GM23248 (cell line): ENCODE results near the gene RABGAP1L. TPM values are rescaled to one million over a fixed set of nuclear protein-coding genes. Genes with fewer than 3 reads are reported as not detected.

Experiments
- DNase-seq: peaks from one replicate; pipeline ENCODE4 v3.0.0-alpha.2; 2015
- H2AFZ ChIP-seq: fragments of 200-600 bp; sonication (generic); 2 replicates; pipeline ENCODE4 v1.6.1; 2016; ENCODE audit warnings: antibody characterized with exemption
- H3F3A ChIP-seq: fragments of 200-600 bp; sonication (generic); 2 replicates; pipeline ENCODE4 v1.6.1; 2016; ENCODE audit warnings: mild to moderate bottlenecking, antibody characterized with exemption, mixed run types; ENCODE audit not compliant: insufficient read depth
- H3K27ac ChIP-seq: fragments of 200-600 bp; sonication (generic); 2 replicates; pipeline ENCODE4 v1.5.1; 2016; ENCODE audit warnings: mild to moderate bottlenecking
- H3K27me3 ChIP-seq: fragments of 200-600 bp; sonication (generic); replicated peaks from 2 replicates; pipeline ENCODE4 v1.6.1; 2016; ENCODE audit warnings: mild to moderate bottlenecking; ENCODE audit not compliant: insufficient read depth
- H3K36me3 ChIP-seq: fragments of 200-600 bp; sonication (generic); 2 replicates; pipeline ENCODE4 v1.6.1; 2016; ENCODE audit warnings: low read depth, mild to moderate bottlenecking
- H3K4me1 ChIP-seq: fragments of 200-600 bp; sonication (generic); 2 replicates; pipeline ENCODE4 v1.6.1; 2016; ENCODE audit warnings: mild to moderate bottlenecking; ENCODE audit not compliant: insufficient read depth
- H3K4me2 ChIP-seq: fragments of 200-600 bp; sonication (generic); one replicate; pipeline ENCODE4 v1.6.1; 2016; ENCODE audit warnings: mild to moderate bottlenecking; ENCODE audit not compliant: unreplicated experiment
- H3K4me3 ChIP-seq: fragments of 200-600 bp; sonication (generic); 2 replicates; pipeline ENCODE4 v1.5.1; 2016; ENCODE audit warnings: mild to moderate bottlenecking
- H3K79me2 ChIP-seq: fragments of 200-600 bp; sonication (generic); 2 replicates; pipeline ENCODE4 v1.6.1; 2016; ENCODE audit warnings: mild to moderate bottlenecking; ENCODE audit not compliant: insufficient read depth
- H3K9ac ChIP-seq: fragments of 200-600 bp; sonication (generic); 2 replicates; pipeline ENCODE4 v1.6.1; 2016; ENCODE audit warnings: mild to moderate bottlenecking
- H3K9me2 ChIP-seq: fragments of 200-600 bp; sonication (generic); 2 replicates; pipeline ENCODE4 v1.6.1; 2016; ENCODE audit warnings: mixed run types, mild to moderate bottlenecking, moderate library complexity; ENCODE audit not compliant: insufficient read depth
- H3K9me3 ChIP-seq: fragments of 200-600 bp; sonication (generic); one replicate; pipeline ENCODE4 v1.6.1; 2017; ENCODE audit warnings: low read depth
- H4K20me1 ChIP-seq: fragments of 200-600 bp; sonication (generic); 2 replicates; pipeline ENCODE4 v1.6.0; 2016; ENCODE audit not compliant: insufficient read depth
- EZH2 ChIP-seq: fragments of 200-600 bp; sonication (generic); IDR thresholded peaks from 2 replicates; pipeline ENCODE4 v1.6.1; 2018; ENCODE audit warnings: antibody characterized with exemption, mild to moderate bottlenecking; ENCODE audit not compliant: insufficient read depth, poor library complexity, severe bottlenecking
- EZH2phosphoT487 ChIP-seq: fragments of 200-600 bp; sonication (generic); IDR thresholded peaks from 2 replicates; pipeline ENCODE4 v1.6.1; 2018; ENCODE audit warnings: antibody characterized with exemption, moderate library complexity, mild to moderate bottlenecking, low read depth; ENCODE audit not compliant: insufficient read depth
- WGBS, 2 experiments: methylation state at CpG; one replicate each; pipeline ENCODE4 v1.1.6; 2015 to 2017; ENCODE audit warnings: low lambda C conversion rate in 2 of 2, low coverage in 1 of 2; ENCODE audit errors: missing lambda C conversion rate in 2 of 2; 5-methylcytosine and 5-hydroxymethylcytosine counted together
- in situ Hi-C: fragments of 300-500 bp; cut with MboI; formaldehyde crosslinking; loops from 2 replicates; pipeline ENCODE4 v1.15.0; 2020
- polyA plus RNA-seq: library from polyadenylated mRNA; unstranded; fragments of >200 nt; fragmentation: Nextera tagmentation; extraction: Ambion mirVana; gene quantifications from 2 replicates; pipeline ENCODE4 v1.2.1, GENCODE V29; 2016
- total RNA-seq: library from RNA; depleted of rRNA; stranded (reverse); fragments of >200 nt; shearing (Covaris generic); gene quantifications from 2 replicates; pipeline ENCODE4 v1.2.3, GENCODE V29; 2014

The RABGAP1L gene
- total and polyA plus RNA-seq, 2 experiments from 2014 or later: 13.7 to 21.6 TPM

DNA sequence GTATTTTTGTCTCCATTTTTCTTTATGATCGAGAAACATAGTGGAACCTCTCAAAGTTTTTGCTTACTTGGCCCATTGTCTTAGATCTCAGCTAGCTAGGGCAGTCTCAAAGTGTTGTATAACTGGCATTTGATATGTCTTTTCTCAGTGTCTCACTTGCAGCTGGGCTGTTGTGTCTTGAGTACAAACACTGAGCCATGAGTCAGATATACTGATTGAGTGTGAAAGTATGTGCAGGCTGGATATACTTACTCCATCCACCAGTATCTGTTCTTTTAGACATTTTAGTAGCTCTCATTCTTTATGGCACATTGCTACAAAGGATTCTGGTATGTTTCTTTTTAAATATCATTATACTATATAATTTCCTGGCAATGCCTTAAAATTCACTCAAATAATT is 274.1 kb downstream of the RABGAP1L start:
- peaks cover 7% of the 10 kb centered on the region; the same call in 1 of the 2 replicates for H3K4me1 ChIP-seq
- H3K36me3 ChIP-seq: no peaks in the 10 kb centered on the region
- H3K9me3 ChIP-seq: no peaks in the 10 kb centered on the region
- in situ Hi-C loops: no loop called here
- H3K27me3 ChIP-seq: no peaks in the 10 kb centered on the region
- no peaks in the 10 kb centered on the region for H3F3A ChIP-seq
- no peak overlapping the region for H2AFZ ChIP-seq
- no peak for TF ChIP-seq EZH2
- no peak for TF ChIP-seq EZH2phosphoT487
- no peaks in the 10 kb centered on the region for H3K79me2 ChIP-seq
- H3K4me2 ChIP-seq: no peak overlapping the region
- no peak overlapping the region for H3K9ac ChIP-seq
- no peak overlapping the region for H3K4me3 ChIP-seq
- peak; percentile 70 for DNase-seq
- 92 to 100% methylated on average over 1 of the region's 1 CpG for WGBS, 2 experiments
- H4K20me1 ChIP-seq: no peaks in the 10 kb centered on the region
- no peak overlapping the region for H3K27ac ChIP-seq
- no peaks in the 10 kb centered on the region for H3K9me2 ChIP-seq

- Histone ChIP-seq H3F3A (no peaks in the 10 kb centered on the region), H3K9me2 (no peaks in the 10 kb centered on the region), H3K27me3 (no peaks in the 10 kb centered on the region), H2AFZ (no peak overlapping the region), H3K9me3 (no peaks in the 10 kb centered on the region), H3K4me3 (no peak overlapping the region), H3K4me1 (no peaks in the 10 kb centered on the region), H3K36me3 (no peaks in the 10 kb centered on the region), H4K20me1 (no peaks in the 10 kb centered on the region), H3K4me2 (no peak overlapping the region), H3K27ac (no peak overlapping the region), H3K79me2 (no peaks in the 10 kb centered on the region), H3K9ac (no peak overlapping the region)
- DNase-seq: no peak
- TF ChIP-seq EZH2phosphoT487: no peak
- TF ChIP-seq EZH2: no peak
- in situ Hi-C loops: no loop called here
Observed at GRCh38 chr1:174445351-174445750, 286.0 kb downstream of the RABGAP1L start.

DNA sequence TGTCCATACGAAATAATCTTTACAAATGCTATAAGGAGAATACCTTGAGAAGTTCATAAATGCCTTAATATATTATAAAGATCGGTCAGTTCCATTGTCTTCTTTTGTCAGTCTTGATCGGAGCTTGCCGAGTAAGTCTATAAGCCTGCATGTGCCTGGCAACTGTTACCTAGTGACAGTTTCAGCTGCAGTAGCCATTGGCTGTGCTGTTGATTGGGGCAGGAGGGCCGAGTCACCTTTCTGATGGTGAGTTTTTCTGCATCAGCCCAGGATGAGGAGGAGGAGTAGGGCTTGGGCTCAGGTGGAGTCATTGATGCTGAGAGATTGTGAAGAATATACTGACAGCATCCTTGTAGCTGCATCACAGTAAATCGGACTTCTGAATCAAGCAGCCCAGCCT is 286.5 kb downstream of the RABGAP1L start:
- H3K4me2 ChIP-seq: no peak overlapping the region
- H3K27me3 ChIP-seq: no peaks in the 10 kb centered on the region
- no peaks in the 10 kb centered on the region for H3F3A ChIP-seq
- no peak overlapping the region for H2AFZ ChIP-seq
- H4K20me1 ChIP-seq: no peaks in the 10 kb centered on the region
- H3K79me2 ChIP-seq: no peaks in the 10 kb centered on the region
- no peak overlapping the region for H3K27ac ChIP-seq
- 86 to 87% methylated on average over 6 of the region's 6 CpGs for WGBS, 2 experiments
- H3K4me3 ChIP-seq: no peak overlapping the region
- H3K9me2 ChIP-seq: no peaks in the 10 kb centered on the region
- no peak overlapping the region for H3K9ac ChIP-seq
- DNase-seq: no peak
- no peaks in the 10 kb centered on the region for H3K4me1 ChIP-seq
- in situ Hi-C loops: no loop called here
- H3K9me3 ChIP-seq: no peaks in the 10 kb centered on the region
- TF ChIP-seq EZH2 (no peak), EZH2phosphoT487 (no peak)
- no peaks in the 10 kb centered on the region for H3K36me3 ChIP-seq

GRCh38 chr1:174447866-174448530 is 288.7 kb downstream of the RABGAP1L start, which contains the start of gene GPR52:
GPR52 (plus strand) TSS chr1:174447964; CDS start chr1:174448112, 148 bp downstream.
- no peak within 1 kb of the TSS for H3K4me2 ChIP-seq
- no peaks in the 10 kb centered on the region for H3F3A ChIP-seq
- H3K79me2 ChIP-seq: no peaks in the 10 kb centered on the region
- no peak within 1 kb of the TSS for H3K9ac ChIP-seq
- no peak for TF ChIP-seq EZH2
- TF ChIP-seq EZH2phosphoT487: no peak
- in situ Hi-C loops: no loop called here
- no peaks in the 10 kb centered on the region for H3K4me1 ChIP-seq
- H4K20me1 ChIP-seq: no peaks in the 10 kb centered on the region
- no peak for DNase-seq
- no peak within 1 kb of the TSS for H3K4me3 ChIP-seq
- no peaks in the 10 kb centered on the region for H3K9me3 ChIP-seq
- no peaks in the 10 kb centered on the region for H3K36me3 ChIP-seq
- H2AFZ ChIP-seq: no peak within 1 kb of the TSS
- no peak within 1 kb of the TSS for H3K27ac ChIP-seq
- H3K27me3 ChIP-seq: no peaks in the 10 kb centered on the region
- 83 to 92% methylated on average over 10 to 11 of the region's 11 CpGs for WGBS, 2 experiments
- no peaks in the 10 kb centered on the region for H3K9me2 ChIP-seq

DNA sequence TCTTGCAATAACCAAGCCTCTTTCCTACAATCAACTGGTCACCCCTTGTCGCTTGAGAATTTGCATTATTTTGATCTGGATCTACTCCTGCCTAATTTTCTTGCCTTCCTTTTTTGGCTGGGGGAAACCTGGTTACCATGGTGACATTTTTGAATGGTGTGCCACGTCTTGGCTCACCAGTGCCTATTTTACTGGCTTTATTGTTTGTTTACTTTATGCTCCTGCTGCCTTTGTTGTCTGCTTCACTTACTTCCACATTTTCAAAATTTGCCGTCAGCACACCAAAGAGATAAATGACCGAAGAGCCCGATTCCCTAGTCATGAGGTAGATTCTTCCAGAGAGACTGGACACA is 289.2 kb downstream of the RABGAP1L start:
- in situ Hi-C loops: no loop called here
- H3K9me2 ChIP-seq: no peaks in the 10 kb centered on the region
- 89 to 90% methylated on average over 5 of the region's 5 CpGs for WGBS, 2 experiments

More for the DNA sequence above, 289.2 kb downstream of the RABGAP1L start:
- Histone ChIP-seq H3K9ac (no peak overlapping the region), H3K4me2 (no peak overlapping the region), H2AFZ (no peak overlapping the region), H3K27me3 (no peaks in the 10 kb centered on the region), H3K4me3 (no peak overlapping the region), H3K4me1 (no peaks in the 10 kb centered on the region), H3K79me2 (no peaks in the 10 kb centered on the region), H4K20me1 (no peaks in the 10 kb centered on the region), H3K27ac (no peak overlapping the region), H3F3A (no peaks in the 10 kb centered on the region), H3K9me3 (no peaks in the 10 kb centered on the region), H3K36me3 (no peaks in the 10 kb centered on the region)
- DNase-seq: no peak
- no peak for TF ChIP-seq EZH2phosphoT487
- no peak for TF ChIP-seq EZH2
